GM12892 (cell line): ENCODE measurements around the gene PRR23C.
"Not testable (repeated sequence)": the region's sequence is repeated elsewhere in the genome, so short reads cannot be mapped to it uniquely, and the experiment has no call there.

Experiments used
- POLR2A ChIP-seq: IDR thresholded peaks from 2 replicates; pipeline ENCODE4 v1.6.1; 2011; ENCODE audit warnings: low read depth, low read length, control low read depth
- POLR2AphosphoS5 ChIP-seq: IDR thresholded peaks from 2 replicates; pipeline ENCODE4 v1.6.1; 2011; ENCODE audit warnings: low read depth, low read length, control low read depth
- TAF1 ChIP-seq: IDR thresholded peaks from 2 replicates; pipeline ENCODE4 v1.6.1; 2011; ENCODE audit warnings: low read depth, mild to moderate bottlenecking, control low read depth, low read length, borderline replicate concordance

DNA sequence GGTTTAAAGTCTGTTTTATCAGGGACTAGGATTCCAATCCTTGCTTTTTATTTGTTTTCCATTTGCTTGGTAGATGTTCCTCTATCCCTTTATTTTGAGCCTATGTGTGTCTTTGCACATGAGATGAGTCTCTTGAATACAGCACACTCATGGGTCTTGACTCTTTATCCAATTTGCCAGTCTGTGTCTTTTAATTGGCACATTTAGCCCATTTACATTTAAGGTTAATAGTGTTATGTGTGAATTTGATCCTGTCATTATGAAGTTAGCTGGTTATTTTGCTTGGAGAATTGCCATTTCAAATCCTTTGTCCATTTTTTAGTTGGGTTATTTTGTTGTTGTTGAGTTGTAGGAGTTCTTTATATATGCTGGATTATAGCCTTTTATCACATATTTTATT lies 14.1 kb downstream of the PRR23C start:
- not testable (repeated sequence) for TF ChIP-seq POLR2A, TAF1, POLR2AphosphoS5
